Measurements from ENCODE around the gene PTPN23.

The PTPN23 gene

DNA sequence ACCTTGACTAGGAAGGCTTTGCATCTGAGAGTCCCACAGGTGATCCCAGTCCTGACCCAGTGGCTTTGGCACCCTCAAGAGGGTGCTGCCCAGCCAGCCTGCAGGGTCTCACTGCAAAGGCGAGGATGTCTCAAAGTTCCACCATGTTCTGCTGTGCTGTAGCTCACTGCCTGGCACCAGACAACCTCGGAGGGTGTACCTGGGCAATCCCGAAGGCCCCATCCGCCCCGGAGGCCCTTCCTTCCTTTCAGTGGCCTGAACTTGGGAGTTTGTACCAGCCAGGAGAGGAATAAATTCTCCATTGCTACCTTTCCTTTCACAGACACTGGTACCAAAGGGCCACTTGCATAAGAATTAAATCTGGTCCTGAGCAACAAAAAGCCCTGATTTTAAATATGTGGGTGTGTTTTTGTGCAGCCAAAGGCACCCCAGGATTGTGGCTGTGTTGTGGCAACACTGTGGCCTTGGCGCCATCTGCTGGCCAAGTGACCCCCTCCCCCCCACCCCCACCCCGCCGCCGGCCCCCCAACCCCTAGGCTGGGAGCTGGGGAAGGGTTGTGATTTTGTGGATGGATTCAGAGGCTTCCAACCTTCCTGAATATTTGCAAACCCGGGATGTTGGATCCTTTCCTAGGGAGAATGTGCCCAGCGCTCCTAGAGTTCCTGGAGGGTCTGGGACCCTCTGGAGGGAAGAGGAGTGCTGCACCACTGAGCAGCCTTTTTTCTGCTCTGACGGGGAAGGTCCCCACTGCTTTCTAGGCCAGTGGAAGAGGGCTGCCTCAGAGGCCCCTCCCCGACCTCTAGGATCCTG, 9.7 kb upstream of the PTPN23 start:
- DNase-seq, result no peak

DNA sequence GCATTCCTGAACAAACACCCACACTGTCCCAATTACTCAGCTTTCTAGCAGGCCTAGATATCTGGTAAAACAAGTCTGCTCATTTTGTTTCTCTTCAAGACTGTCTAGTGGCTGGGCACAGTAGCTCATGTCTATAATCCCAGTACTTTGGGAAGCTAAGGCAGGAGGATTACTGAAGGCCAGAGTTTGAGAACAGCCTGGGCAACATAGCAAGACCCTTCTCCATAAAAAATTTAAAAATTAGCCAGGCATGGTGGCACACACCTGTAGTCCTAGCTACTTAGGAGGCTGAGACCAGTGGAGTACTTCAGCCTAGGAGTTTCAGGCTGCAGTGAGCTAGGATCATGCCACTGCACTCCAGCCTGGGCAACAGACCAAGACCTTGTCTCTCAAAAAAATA, 6.2 kb upstream of the PTPN23 start:
- DNase-seq, result no peak

DNA sequence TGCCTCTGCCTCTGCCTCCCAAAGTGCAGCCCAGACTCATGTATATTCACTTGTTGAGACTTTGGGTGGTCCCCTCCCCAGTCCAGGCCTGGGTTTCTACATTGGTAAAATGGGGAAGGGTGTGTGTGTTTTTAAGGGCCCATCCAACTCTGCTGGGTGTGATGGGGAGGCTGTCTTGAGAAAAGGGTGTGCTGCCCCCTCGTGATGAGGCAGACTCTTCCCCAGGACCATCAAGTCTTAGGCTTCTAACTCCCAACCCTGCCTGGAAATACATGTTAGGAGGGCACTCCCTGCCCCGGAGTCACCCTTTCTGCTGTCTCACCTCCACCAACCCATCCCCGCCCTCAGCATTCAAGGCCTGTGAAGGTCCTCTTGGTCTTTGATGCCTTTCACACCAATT, 4.4 kb upstream of the PTPN23 start:
- no peak for DNase-seq

DNA sequence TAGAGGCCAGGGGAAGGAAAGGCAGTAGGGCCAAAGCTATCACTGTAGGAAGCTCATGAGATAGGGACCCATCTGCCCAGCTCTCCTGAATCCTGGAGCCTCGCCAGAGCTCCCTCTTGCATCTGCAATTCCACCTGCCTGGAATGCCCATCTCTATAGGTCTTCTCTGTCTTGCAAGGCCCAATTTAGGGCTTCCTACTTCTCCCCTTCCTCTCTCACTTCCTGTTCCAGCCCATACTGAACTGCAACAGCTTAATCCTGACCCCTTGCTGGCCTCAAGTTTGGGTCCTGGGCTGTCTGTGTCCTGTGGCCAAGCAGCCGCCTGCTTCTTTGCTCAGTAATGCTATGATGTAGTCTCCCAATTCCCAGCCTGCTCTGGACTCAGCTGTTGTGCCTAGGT, 3.6 kb upstream of the PTPN23 start:
- DNase-seq, result no peak

DNA sequence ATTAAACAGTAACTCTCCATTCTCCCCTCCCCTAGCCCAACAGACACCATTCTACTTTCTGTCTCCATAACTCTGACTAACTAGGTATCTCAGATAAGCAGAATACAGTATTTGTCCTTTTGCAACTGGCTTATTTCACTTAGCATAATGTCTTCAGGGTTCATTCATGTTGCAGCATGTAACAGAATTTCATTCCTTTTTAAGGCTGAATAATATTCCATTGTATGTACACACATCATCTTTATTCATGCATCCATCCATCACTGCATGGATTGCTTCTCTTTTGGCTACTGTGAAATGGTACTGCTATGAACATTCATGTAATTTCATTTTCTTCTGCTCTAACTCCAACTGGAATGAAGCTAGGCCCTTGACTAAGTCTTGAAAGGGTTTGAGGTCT, 2.0 kb upstream of the PTPN23 start:
- DNase-seq, result no peak

DNA sequence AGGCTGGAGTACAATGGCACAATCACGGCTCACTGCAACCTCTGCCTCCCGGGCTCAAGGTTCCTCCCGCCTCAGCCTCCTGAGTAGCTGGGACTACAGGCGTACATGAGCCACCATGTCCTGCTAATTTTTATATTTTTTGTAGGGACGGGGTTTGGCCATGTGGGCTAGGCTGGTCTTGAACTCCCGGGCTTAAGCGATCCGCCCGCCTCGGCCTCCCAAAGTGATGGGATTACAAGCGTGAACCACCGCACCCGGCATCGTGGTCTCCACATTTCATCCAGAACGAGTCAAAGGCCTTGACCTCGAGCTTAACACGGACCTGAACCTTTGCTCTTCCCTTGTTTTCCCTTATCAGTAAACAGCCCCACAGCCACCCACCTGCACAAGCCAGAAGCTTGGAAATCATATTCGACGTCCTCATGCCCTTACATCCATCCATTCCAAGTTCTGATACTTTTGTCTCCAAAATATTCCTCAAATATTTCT, 1.4 kb upstream of the PTPN23 start:
- DNase-seq, result no peak

DNA sequence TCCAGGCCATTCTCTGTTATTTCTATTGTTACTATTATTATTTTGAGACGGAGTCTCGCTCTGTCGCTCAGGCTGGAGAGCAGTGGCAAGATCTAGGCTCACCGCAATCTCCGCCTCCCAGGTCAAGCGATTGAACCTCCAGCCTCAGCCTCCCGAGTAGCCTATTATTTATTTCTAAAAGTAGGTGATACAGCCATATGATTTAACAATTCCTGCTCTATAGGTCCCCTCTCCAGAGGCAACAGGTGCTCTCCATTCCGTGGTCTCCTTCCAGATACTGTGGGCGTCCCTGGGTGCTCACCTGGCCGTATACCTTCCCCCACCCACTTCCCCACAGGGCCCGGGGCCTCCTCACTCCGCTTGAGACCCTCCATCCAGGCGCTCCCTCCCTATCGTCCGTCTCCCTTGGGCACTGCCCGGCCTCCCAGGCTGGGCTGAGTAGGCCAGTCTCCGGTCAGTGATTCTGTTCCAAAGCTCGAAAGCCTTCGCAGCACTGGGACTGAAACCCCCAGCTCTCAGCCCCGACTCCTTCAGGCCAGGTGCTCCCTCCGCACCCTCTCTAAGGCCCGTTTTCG, 708 bp upstream of the PTPN23 start:
- no peak for DNase-seq

DNA sequence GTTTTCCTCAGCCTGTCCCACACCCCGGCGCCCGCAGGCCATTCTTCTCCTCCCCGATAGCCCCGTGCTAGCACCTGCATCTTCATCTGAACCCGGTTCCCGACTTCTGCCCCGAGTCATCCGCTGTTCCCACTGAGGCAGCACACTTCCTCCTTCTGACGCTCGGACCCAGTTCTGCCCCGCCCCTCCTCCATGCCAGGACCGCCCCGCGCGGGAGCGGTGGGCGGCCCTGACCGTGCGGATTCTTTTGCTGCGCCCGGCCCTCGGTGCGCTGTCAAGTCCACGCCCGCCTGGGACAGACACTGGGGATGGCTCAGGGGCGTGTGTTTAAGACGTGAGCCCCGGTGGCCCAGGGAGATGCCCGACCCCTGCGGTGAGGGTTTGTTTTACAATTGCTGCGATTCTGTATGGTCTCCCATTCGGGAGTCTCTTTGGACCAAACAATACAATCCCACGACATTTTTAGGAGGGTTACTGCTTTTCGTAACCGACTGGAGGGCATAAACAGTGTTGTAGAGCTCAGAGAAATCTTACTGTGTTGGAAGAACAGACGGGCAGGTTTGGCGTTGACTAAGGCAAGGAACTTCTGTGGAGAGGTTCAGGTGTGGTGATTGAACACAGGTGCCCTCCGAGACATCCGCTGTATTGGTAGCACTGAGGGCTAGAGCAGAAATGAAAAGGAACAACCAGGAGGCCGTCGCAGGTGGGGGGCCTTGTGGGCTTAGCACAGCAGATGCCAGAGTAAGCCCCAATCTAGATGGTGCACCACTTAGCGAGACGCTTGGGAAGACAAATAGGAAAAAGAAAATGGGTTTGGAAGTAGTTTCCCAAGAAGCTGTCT, 716 bp downstream of the PTPN23 start:
- peak; percentile 8 for DNase-seq

DNA sequence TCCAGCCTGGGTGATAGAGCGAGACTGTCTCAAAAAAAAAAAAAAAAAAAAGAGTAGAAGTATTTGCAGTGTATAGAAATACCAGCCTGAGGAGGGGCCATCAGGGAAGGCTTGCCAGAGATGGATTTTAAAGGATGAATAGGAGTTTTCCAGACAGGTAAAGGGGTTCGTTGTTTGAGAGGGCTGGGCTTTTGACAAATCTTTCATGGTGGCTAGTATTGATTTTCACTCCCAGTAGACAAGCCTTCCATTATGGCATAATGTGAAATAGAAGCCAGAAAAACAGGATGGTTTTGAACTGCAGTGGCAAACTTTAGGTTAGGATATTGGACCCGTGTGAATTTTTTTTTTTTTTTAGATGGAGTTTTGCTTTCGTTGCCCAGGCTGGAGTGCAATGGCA, 3.6 kb downstream of the PTPN23 start:
- no peak for DNase-seq

DNA sequence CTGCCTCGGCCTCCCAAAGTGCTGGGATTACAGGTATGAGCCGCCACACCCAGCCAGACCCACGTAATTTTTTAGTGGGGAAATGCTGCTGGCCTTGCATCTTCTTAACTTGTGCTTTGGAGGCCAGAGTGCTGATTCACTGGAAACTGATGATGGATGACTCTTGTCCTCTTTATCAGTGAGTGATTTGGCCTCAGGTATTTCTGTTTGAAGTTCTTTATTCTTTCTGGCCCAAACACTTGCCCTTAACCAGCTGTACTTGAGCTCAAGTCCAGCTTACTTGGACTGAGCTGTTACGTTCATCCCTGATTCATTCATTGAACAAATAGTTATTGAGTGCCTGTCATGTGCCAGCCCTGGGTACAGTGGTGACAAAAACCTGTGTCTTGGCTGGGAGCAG, 4.2 kb downstream of the PTPN23 start:
- DNase-seq, result no peak

DNA sequence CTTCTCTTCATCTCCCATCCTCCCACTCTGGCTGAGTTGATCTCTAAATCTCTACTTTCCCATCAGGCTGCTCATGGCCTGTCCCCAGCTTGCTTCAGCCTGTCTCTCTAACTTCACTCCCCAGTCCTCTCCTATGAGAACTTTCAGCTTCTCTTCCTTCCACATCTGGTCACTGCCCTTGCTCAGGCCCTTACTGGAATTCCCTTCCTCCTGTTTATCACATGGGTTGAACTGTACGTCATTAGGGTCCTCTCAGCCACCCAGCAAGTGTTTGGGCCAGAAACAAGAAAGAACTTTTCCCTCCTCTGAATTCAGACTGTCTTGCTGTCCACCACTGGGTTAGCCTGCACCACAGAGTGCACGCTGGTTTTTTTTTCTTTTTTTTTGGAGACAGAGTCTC, 5.0 kb downstream of the PTPN23 start:
- no peak for DNase-seq

DNA sequence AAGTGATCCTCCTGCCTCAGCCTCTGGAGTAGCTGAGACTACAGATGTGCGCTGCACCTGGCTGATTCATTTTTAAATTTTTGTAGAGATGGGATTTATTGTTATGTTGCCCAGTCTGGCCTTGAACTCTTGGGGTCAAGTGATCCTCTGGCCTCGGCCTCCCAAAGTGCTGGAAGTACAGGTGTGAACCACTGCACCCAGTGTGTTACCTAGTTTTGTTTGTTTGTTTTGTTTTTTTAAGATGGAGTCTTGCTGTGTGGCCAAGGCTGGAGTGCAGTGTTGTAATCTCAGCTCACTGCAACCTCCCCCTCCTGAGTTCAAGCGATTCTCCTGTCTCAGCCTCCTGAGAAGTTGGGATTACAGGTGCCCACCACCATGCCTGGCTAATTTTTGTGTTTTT, 12.1 kb downstream of the PTPN23 start:
- no peak for DNase-seq

DNA sequence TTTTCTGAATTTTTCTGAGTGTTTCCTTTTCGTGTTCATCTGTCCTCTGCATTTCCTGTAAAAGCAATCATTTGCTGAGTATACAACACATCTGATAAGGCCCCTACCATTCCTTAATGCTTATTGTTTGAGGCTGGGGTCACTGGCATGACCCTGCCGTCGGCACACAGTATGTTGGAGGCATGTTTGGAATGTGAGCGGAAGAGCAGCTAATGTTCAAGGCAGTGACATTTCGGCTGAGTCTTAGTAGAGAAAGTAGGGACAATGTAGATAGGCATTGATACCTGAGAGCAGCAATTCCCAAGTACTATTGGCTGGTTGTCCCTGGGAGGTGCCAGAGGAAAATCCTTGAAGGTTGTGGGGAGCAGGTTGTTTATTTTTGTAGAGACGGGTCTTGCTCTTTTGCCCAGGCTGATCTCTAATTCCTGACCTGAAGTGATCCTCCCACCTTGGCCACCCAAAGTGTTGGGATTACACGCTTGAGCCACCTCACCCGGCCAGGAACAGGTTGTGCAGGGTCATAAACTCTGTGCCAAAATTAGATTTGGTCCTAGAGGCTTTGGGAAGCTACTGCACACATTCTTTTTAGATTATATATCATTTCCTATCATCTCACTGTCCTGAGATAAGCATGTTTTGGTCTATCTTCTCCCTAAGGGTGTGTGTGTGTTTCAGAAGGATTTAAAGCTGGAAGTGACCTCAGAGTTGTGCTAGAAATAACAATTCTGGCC, 13.5 kb downstream of the PTPN23 start:
- no peak for DNase-seq

DNA sequence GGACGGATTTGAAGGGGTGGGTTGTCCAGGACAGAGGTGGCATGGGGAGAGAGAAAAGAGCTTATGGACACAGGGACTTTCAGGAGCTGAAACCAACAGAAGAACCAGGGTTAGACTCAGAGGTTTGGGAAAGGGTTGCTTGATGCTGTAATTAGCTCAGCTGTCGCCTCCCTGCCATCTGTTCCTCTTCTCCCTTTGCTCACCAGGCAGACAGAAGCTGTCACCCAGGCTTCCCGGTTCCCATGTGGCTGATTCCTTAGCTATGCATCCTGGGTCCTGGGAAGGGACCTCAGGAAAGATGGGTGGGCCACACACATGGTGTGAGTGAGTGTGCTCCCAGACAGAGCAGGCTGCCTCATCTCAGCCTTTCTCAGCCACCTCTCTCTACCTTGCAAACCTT, 14.1 kb downstream of the PTPN23 start:
- DNase-seq, result no peak

DNA sequence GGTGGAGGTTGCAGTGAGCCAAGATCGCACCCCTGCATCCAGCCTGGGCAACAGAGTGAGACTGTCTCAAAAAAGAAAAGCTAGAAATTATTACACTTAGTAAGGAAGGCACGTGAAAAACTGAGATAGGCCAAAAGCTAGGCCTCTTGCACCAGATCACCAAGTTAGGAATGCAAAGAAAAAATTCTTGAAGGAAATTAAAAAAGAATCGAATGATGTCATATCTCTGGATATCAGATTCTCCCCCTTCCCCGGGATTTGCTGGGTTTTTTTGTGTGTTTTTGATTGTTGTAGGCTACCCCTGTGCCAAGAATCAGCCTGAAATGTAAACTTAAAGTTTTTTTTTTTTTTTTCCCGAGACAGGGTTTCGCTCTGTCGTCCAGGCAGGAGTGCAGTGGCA, 17.4 kb downstream of the PTPN23 start:
- no peak for DNase-seq

DNA sequence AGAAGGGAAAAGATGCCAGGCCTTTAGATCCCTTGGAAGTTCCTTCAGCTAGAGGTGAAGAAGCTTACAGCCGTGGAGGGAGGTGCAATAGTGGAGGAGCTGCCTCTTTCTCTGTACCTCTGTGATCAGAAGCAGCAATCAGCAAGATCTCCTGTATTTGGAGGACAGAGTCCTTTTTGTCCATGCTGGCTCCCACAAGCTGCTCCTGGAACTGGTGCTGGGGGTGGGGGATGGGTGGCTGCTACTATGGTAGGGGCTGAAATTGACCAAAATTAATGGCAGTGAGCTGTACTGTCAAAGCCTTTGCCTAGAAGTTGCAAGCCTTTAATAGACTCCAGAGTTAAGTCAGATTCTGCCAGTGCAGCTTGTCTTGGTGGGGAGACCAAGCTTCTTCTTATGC, 18.2 kb downstream of the PTPN23 start:
- no peak for DNase-seq

DNA sequence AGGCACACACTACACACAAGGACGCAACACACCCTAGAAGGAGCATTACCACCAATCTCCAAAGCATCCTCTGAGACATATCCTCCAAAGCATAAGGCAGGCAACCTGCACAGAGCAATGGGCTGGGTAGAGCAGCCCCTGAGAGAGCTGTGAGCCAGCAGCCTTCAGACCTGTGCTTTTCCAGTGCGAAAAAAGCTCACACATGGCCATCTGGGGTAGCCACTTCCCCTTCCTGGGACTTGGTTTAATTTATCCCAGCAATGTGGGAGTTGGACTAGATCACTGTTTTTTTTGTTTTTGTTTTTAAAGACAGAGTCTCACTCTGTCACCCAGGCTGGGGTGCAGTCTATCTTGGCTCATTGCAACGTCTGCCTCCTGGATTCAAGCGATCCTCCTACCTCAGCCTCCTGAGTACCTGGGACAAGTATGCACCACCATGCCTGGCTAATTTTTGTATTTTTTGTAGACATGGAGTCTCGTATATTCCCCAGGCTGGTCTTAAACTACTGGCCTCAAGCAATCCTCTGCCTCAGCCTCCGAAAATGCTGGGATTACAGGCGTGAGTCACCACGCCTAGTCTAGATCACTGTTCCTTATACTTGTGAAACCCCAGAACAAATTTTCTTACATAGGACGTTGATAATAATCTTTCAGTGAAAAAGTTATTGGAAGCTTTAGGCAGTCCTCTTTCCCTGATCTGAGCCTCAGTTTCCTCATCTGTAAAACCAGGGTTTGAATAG, 18.9 kb downstream of the PTPN23 start:
- no peak for DNase-seq

DNA sequence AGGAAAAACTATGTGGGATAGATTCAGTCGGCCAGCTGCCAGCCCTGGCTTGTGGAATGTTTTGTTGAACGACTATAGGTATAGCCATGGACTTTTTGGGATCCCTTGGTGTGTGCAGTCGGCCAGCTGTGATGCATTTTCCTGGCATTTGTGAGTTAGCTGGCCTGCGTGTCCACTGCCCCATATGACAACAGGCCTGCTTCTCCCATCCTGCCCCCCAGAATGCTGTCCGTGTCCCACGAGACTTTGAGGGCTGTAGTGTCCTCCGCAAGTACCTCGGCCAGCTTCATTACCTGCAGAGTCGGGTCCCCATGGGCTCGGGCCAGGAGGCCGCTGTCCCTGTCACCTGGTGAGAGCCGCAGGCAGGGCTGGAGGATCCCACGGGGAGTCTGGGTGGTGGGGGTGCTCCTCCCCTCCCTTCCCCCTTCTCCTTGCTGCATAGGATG, 23.6 kb downstream of the PTPN23 start:
- no peak for DNase-seq

DNA sequence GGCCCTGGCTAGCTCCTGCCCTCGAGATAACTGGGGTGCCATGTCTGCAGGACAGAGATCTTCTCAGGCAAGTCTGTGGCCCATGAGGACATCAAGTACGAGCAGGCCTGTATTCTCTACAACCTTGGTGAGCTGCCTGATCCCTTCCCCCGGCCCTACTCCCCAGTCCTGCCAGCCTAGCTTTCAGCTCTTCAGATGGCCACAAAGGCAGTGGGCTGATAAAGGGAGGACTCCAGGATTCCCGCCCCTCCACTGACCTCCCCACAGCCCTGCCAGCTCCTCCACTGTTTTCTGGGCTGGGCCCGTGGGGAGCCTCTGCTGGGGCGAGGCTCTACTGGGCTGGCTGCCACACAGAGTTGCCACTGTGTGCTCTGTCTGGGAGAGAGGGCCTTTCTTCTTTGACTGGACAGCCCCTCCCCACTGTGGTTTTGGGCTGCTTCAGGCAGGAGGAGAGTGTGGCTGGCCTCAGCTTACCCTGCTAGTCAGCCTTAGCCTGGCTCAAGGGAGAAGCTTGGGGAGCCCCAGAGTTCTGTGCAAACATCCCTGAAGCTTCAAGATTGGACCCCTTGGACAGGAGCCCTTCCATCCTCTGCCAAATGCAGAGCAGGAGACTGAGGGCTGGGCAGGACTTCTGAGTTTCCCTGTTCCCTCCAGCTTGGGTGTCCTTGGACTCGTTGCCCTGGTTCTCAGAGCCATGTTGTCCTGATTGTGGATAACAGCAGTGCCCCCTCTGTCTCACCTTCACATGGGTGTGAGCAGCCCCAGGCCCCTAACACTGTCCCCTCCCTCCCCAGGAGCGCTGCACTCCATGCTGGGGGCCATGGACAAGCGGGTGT, 24.4 kb downstream of the PTPN23 start:
- no peak for DNase-seq

DNA sequence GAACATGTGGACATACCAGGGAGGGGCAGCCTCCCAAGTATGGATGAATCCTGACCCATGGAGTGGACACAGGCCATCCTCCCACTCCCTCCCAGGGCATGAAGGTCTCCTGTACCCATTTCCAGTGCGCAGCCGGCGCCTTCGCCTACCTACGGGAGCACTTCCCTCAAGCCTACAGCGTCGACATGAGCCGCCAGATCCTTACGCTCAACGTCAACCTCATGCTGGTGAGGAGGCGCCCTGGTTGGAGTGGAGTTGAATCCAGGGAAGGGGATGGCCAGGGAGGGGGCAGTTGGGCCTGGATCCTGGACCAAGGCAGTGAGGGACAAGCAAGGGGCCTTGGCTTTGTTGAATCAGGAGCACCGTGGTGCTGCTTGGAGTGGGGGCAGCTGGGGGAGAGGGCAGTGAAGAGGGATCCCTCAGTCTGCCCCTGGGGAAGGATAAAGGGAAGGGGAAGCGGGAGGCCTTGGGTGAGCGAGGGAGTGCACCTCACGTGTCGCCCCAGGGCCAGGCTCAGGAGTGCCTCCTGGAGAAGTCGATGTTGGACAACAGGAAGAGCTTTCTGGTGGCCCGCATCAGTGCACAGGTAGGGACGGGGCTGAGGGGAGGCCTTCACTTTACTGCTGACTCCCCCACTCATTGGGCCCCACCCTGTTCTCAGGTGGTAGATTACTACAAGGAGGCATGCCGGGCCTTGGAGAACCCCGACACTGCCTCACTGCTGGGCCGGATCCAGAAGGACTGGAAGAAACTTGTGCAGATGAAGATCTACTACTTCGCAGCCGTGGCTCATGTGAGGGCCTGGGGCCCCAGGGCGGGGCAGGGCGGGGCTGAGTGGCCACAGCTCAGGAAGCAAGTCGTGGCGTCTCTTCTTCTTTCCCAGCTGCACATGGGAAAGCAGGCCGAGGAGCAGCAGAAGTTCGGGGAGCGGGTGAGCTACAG, 25.3 kb downstream of the PTPN23 start:
- DNase-seq, result no peak

All from DMS153 (cell line).